HL-60 (cell line): ENCODE results near the gene TMEM18.
"Not testable (repeated sequence)": the region's sequence is repeated elsewhere in the genome, so short reads cannot be mapped to it uniquely, and the experiment has no call there.

ENCODE experiments used
- DNase-seq, 2 experiments: peaks; one replicate each; pipeline ENCODE4 v3.0.0-alpha.2; 2010 to 2020; ENCODE audit warnings: low read depth in 1 of 2, low spot score in 1 of 2
- H3K27ac ChIP-seq: fragments of 250-450 bp; sonication (Bioruptor Pico); replicated peaks from 2 replicates; pipeline ENCODE4 v1.5.1; 2020; ENCODE audit warnings: mild to moderate bottlenecking, moderate library complexity
- H3K27me3 ChIP-seq: fragments of 250-450 bp; sonication (Bioruptor Pico); 2 replicates; pipeline ENCODE4 v1.5.1; 2021; ENCODE audit warnings: mild to moderate bottlenecking, moderate library complexity; ENCODE audit not compliant: insufficient read depth, poor library complexity, severe bottlenecking
- H3K4me3 ChIP-seq: replicated peaks from 2 replicates; pipeline ENCODE4 v1.5.1; 2011; ENCODE audit warnings: mild to moderate bottlenecking, control low read depth, low read length; ENCODE audit not compliant: insufficient read depth
- CTCF ChIP-seq: IDR thresholded peaks from one replicate; pipeline ENCODE4 v1.5.1; 2011; ENCODE audit warnings: low read length, control low read depth, inconsistent platforms; ENCODE audit not compliant: insufficient read depth
- GABPA ChIP-seq: IDR thresholded peaks from 2 replicates; pipeline ENCODE4 v1.6.1; 2012; ENCODE audit warnings: low read depth
- POLR2AphosphoS5 ChIP-seq: IDR thresholded peaks from 2 replicates; pipeline ENCODE4 v1.6.1; 2012; ENCODE audit warnings: low read depth
- SPI1 ChIP-seq: IDR thresholded peaks from 2 replicates; pipeline ENCODE4 v1.6.1; 2012; ENCODE audit warnings: low read depth, mild to moderate bottlenecking, borderline replicate concordance
- TF ChIP-seq, protein P1 (sequence below): IDR thresholded peaks from 2 replicates; pipeline ENCODE4 v1.6.1; 2012; ENCODE audit warnings: low read depth; ENCODE audit not compliant: insufficient replicate concordance

TMEM18 gene

GRCh38 chr2:708667-709066 lies 31.5 kb upstream of the TMEM18 start:
- Histone ChIP-seq H3K27me3 (no peaks in the 10 kb centered on the region), H3K27ac (no peak overlapping the region), H3K4me3 (no peak overlapping the region)
- no peak for TF ChIP-seq GABPA
- no peak for TF ChIP-seq SPI1
- TF ChIP-seq CTCF: no peak
- TF ChIP-seq, protein P1, sequence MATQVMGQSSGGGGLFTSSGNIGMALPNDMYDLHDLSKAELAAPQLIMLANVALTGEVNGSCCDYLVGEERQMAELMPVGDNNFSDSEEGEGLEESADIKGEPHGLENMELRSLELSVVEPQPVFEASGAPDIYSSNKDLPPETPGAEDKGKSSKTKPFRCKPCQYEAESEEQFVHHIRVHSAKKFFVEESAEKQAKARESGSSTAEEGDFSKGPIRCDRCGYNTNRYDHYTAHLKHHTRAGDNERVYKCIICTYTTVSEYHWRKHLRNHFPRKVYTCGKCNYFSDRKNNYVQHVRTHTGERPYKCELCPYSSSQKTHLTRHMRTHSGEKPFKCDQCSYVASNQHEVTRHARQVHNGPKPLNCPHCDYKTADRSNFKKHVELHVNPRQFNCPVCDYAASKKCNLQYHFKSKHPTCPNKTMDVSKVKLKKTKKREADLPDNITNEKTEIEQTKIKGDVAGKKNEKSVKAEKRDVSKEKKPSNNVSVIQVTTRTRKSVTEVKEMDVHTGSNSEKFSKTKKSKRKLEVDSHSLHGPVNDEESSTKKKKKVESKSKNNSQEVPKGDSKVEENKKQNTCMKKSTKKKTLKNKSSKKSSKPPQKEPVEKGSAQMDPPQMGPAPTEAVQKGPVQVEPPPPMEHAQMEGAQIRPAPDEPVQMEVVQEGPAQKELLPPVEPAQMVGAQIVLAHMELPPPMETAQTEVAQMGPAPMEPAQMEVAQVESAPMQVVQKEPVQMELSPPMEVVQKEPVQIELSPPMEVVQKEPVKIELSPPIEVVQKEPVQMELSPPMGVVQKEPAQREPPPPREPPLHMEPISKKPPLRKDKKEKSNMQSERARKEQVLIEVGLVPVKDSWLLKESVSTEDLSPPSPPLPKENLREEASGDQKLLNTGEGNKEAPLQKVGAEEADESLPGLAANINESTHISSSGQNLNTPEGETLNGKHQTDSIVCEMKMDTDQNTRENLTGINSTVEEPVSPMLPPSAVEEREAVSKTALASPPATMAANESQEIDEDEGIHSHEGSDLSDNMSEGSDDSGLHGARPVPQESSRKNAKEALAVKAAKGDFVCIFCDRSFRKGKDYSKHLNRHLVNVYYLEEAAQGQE: no peak
- no peak for TF ChIP-seq POLR2AphosphoS5
- DNase-seq: no peak

DNA sequence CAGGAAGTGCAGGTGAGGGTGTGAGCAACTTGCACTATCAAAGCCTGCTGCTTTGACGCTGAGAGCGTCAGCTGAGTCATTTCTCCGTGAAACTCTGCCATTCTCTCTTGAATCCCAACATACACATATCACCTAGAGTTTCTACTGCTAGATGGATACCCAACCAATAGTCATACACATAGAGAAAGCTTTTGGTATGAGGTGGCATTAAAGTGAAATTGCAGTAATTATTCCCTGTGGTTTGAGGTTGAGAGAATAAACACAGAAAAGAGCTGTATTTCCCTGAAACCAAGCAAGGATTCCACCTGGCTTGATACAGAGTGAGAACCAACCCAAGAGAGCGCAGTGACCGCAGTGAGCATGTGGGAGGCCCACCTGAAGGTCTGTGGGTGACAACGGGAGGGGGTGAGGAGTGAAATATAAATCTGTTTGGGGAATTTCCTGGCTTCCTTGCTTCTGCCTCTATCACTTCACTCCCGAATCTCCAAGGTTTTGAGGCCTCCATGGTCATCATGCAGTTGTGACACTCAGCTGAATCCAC lies 28.8 kb upstream of the TMEM18 start:
- DNase-seq: no peak
- Histone ChIP-seq H3K4me3 (no peak overlapping the region), H3K27ac (no peak overlapping the region), H3K27me3 (no peaks in the 10 kb centered on the region)
- TF ChIP-seq, protein P1: no peak
- TF ChIP-seq POLR2AphosphoS5 (no peak), GABPA (no peak), CTCF (no peak), SPI1 (no peak)

DNA sequence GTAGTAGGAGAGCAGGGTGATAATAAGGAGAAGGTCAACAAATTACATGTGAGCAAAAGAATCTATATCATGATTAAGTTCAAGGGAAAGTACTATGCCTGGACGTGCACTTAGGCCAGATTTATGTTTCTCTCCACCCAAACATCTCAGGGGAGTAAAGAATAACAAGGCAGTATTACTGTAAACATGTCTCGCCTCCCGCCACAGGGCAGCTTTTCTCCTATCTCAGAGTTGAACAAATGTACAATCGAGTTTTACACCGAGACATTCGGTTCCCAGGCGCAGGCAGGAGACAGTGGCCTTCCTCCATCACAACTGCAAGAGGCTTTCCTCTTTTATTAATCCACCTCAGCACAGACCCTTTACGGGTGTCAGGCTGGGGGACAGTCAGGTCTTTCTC lies 25.6 kb upstream of the TMEM18 start:
- H3K27me3 ChIP-seq, H3K27ac ChIP-seq, DNase-seq, H3K4me3 ChIP-seq: not testable (repeated sequence)

GRCh38 chr2:696999-697627 lies 19.9 kb upstream of the TMEM18 start:
- H3K4me3 ChIP-seq: no peak overlapping the region
- no peak for DNase-seq
- no peak overlapping the region for H3K27ac ChIP-seq
- H3K27me3 ChIP-seq: no peaks in the 10 kb centered on the region
- TF ChIP-seq POLR2AphosphoS5 (no peak), GABPA (no peak), CTCF (no peak), SPI1 (no peak)
- TF ChIP-seq, protein P1: no peak
